Natural killer cell (primary cell): ENCODE measurements around the gene ALS2. TPM values are rescaled to one million over a fixed set of nuclear protein-coding genes. Genes with fewer than 3 reads are reported as not detected.
A peak's percentile ranks its signal among the peaks of the same experiment; 100 is the strongest.

ENCODE experiments used
- ATAC-seq, 3 donors: fragments of 150-1000 bp in 2 of 3; fragments of 200-7000 bp in 1 of 3; cut with Tn5 transposase; 1 replicate in 1 of 3; 2 replicates in 2 of 3; pipeline ENCODE4 v1.10.0; 2021; ENCODE audit warnings: mild to moderate bottlenecking in 2 of 3, moderate library complexity in 2 of 3
- DNase-seq, 2 donors: peaks; one replicate each; pipeline versions ENCODE4 v3.0.0 to v3.0.0-alpha.2; 2013 to 2021; ENCODE audit warnings: mixed read lengths in 1 of 2
- H3K27ac ChIP-seq: one replicate; pipeline ENCODE4 v1.5.1; 2013; ENCODE audit warnings: mild to moderate bottlenecking, low read length
- H3K27me3 ChIP-seq: one replicate; pipeline ENCODE4 v1.6.1; 2013; ENCODE audit warnings: low read length; ENCODE audit not compliant: control insufficient read depth, insufficient read depth
- H3K36me3 ChIP-seq: one replicate; pipeline ENCODE4 v1.6.1; 2013; ENCODE audit warnings: low read length; ENCODE audit not compliant: control insufficient read depth, insufficient read depth
- H3K4me1 ChIP-seq: one replicate; pipeline ENCODE4 v1.6.1; 2013; ENCODE audit warnings: low read length; ENCODE audit not compliant: control insufficient read depth, insufficient read depth
- H3K4me3 ChIP-seq: one replicate; pipeline ENCODE4 v1.5.1; 2013; ENCODE audit warnings: low read length
- H3K9me3 ChIP-seq: one replicate; pipeline ENCODE4 v1.6.1; 2013; ENCODE audit warnings: low read length; ENCODE audit not compliant: control insufficient read depth, insufficient read depth
- H3K27ac Mint-ChIP-seq, 2 donors: one replicate each; pipeline ENCODE4 v1.8.0; 2022; ENCODE audit warnings: mild to moderate bottlenecking in 2 of 2, mixed read lengths in 2 of 2, moderate library complexity in 1 of 2
- H3K27me3 Mint-ChIP-seq, 2 donors: one replicate each; pipeline ENCODE4 v1.8.0; 2022; ENCODE audit warnings: low read depth in 2 of 2, mixed read lengths in 2 of 2
- H3K36me3 Mint-ChIP-seq: one replicate; pipeline ENCODE4 v1.8.0; 2022; ENCODE audit warnings: mixed read lengths
- H3K4me1 Mint-ChIP-seq, 2 donors: one replicate each; pipeline ENCODE4 v1.8.0; 2022; ENCODE audit warnings: mixed read lengths in 2 of 2
- H3K4me3 Mint-ChIP-seq: one replicate; pipeline ENCODE4 v1.8.0; 2022; ENCODE audit warnings: mild to moderate bottlenecking, moderate library complexity, mixed read lengths
- H3K9me3 Mint-ChIP-seq, 2 donors: one replicate each; pipeline ENCODE4 v1.8.0; 2022; ENCODE audit warnings: mixed read lengths in 2 of 2
- WGBS: methylation state at CpG from one replicate; pipeline ENCODE4 v1.1.7; 2013; ENCODE audit warnings: missing lambda C conversion rate; ENCODE audit not compliant: insufficient coverage; 5-methylcytosine and 5-hydroxymethylcytosine counted together
- intact Hi-C: fragments of 100-400 bp; cut with micrococcal nuclease; formaldehyde crosslinking; loops from one replicate; pipeline ENCODE4 v1.14.2; 2022
- total RNA-seq, 4 donors: library from RNA; stranded (reverse); fragments of 120-200 nt in 1 of 4; gene quantifications; one replicate each; pipeline versions ENCODE4 v1.2.3 to v1.2.4, GENCODE V29; 2013 to 2022
- TF ChIP-seq, protein P1 (sequence below): fragments of 200-600 bp; IDR thresholded peaks from one replicate; pipeline ENCODE4 v1.8.0; 2022; ENCODE audit warnings: antibody characterized with exemption

ALS2 gene
- total RNA-seq, 3 donors from 2014 or later (not counting 1 experiment from before 2014, with no cell fraction given): 15.0 to 28.6 (median 19.1) TPM

GRCh38 chr2:201664334-201664733 lies 116.4 kb downstream of the ALS2 start:
- intact Hi-C loops: no loop called here
- TF ChIP-seq, protein P1, sequence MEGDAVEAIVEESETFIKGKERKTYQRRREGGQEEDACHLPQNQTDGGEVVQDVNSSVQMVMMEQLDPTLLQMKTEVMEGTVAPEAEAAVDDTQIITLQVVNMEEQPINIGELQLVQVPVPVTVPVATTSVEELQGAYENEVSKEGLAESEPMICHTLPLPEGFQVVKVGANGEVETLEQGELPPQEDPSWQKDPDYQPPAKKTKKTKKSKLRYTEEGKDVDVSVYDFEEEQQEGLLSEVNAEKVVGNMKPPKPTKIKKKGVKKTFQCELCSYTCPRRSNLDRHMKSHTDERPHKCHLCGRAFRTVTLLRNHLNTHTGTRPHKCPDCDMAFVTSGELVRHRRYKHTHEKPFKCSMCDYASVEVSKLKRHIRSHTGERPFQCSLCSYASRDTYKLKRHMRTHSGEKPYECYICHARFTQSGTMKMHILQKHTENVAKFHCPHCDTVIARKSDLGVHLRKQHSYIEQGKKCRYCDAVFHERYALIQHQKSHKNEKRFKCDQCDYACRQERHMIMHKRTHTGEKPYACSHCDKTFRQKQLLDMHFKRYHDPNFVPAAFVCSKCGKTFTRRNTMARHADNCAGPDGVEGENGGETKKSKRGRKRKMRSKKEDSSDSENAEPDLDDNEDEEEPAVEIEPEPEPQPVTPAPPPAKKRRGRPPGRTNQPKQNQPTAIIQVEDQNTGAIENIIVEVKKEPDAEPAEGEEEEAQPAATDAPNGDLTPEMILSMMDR: no peak
- Mint-ChIP-seq H3K9me3 (no peaks in the 10 kb centered on the region), H3K4me1 (peaks cover 0 to 4% of the 10 kb centered on the region in 2 donors), H3K27me3 (peaks cover 0 to 3% of the 10 kb centered on the region in 2 donors), H3K27ac (no peak overlapping the region), H3K36me3 (no peaks in the 10 kb centered on the region), H3K4me3 (no peak overlapping the region)
- ATAC-seq (no peak), DNase-seq (no peak)
- 87% methylated on average over 7 of the region's 8 CpGs for WGBS
- no peaks in the 10 kb centered on the region for H3K4me1 ChIP-seq
- H3K36me3 ChIP-seq: no peaks in the 10 kb centered on the region
- no peaks in the 10 kb centered on the region for H3K27me3 ChIP-seq
- H3K4me3 ChIP-seq: no peak overlapping the region
- no peaks in the 10 kb centered on the region for H3K9me3 ChIP-seq
- no peak overlapping the region for H3K27ac ChIP-seq

DNA sequence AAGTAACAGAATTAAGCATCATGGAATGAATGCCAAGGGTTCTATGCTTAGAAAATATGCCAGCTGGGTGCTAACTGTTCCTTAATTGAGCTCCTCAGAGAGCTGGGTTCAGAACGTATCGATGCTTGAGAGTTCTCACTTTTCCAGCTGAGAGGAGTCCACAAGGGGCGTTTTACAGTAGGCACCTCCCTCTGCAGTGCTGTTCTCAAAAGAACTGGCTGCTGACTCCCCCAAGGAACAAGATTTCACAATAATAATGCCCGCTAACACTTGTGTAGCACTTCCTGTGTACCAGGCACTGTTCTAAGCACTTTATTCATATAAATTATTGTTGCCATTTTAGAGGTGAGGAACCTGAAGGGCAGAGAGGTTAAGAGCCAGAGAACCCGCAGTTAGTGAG lies 119.4 kb downstream of the ALS2 start:
- Mint-ChIP-seq H3K4me1 (peaks cover 5 to 6% of the 10 kb centered on the region in 2 donors), H3K36me3 (no peaks in the 10 kb centered on the region), H3K4me3 (no peak overlapping the region), H3K27me3 (peaks cover 6 to 8% of the 10 kb centered on the region in 2 donors), H3K9me3 (no peaks in the 10 kb centered on the region), H3K27ac (no peak overlapping the region)
- H3K27ac ChIP-seq: no peak overlapping the region
- H3K4me3 ChIP-seq: no peak overlapping the region
- ATAC-seq (no peak), DNase-seq (no peak)
- H3K4me1 ChIP-seq: peaks cover 6% of the 10 kb centered on the region
- no peaks in the 10 kb centered on the region for H3K27me3 ChIP-seq
- 58% methylated on average over 4 of the region's 5 CpGs for WGBS
- no peaks in the 10 kb centered on the region for H3K9me3 ChIP-seq
- no peaks in the 10 kb centered on the region for H3K36me3 ChIP-seq
- intact Hi-C loops: no loop called here
- TF ChIP-seq, protein P1: no peak

DNA sequence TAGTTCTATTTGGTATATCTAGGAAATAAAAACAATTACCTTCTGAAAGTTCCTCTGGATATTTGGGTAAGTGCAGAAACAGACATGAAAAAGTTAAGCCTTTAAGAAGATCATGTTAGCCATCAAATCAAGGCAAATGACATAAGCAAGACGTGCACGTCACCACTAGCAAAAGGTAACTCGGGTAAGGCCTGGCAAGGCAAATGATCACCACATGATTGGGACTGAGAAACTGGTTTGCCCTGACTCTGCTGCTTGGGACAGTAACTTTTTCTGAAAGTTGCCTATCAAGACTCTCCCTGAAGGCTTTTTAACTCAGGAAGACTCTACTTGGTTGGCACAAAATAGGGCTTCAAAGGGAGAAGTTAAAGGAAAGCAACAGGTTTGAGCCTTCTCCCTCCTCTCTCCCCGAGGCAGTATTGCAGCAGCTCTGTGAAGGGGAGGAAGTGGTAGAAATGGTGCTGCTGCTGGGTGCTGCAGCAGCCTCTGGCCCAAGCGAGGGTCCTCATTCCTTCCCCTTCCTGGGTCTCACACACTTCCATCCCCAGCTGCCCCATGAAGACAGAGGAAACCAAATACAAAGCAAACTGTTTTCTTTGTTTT lies 120.3 kb downstream of the ALS2 start:
- H3K36me3 Mint-ChIP-seq: no peaks in the 10 kb centered on the region
- H3K27me3 Mint-ChIP-seq: peaks cover 6 to 8% of the 10 kb centered on the region in 2 donors
- Histone ChIP-seq H3K36me3 (no peaks in the 10 kb centered on the region), H3K9me3 (no peaks in the 10 kb centered on the region), H3K27ac (no peak overlapping the region), H3K4me1 (peaks cover 8% of the 10 kb centered on the region), H3K4me3 (no peak overlapping the region), H3K27me3 (no peaks in the 10 kb centered on the region)
- ATAC-seq (no peak), DNase-seq (peak in 1 of 2 donors; percentile 8)
- H3K4me3 Mint-ChIP-seq: no peak overlapping the region
- no peaks in the 10 kb centered on the region for H3K9me3 Mint-ChIP-seq
- intact Hi-C loops: no loop called here
- 61% methylated on average over 4 of the region's 5 CpGs for WGBS
- TF ChIP-seq, protein P1: no peak
- no peak overlapping the region for H3K27ac Mint-ChIP-seq
- peaks cover 11 to 13% of the 10 kb centered on the region in 2 donors for H3K4me1 Mint-ChIP-seq

GRCh38 chr2:201656740-201657139 lies 124.0 kb downstream of the ALS2 start:
- Histone ChIP-seq H3K4me3 (no peak overlapping the region), H3K36me3 (no peaks in the 10 kb centered on the region), H3K27me3 (no peaks in the 10 kb centered on the region), H3K4me1 (peaks cover 11% of the 10 kb centered on the region), H3K9me3 (no peaks in the 10 kb centered on the region), H3K27ac (no peak overlapping the region)
- H3K27ac Mint-ChIP-seq: peak overlapping the region; percentile 39 to 64
- H3K27me3 Mint-ChIP-seq: peaks cover 10 to 23% of the 10 kb centered on the region in 2 donors
- WGBS: 87% methylated on average over 5 of the region's 5 CpGs
- H3K4me3 Mint-ChIP-seq: no peak overlapping the region
- ATAC-seq (no peak), DNase-seq (no peak)
- intact Hi-C loops: no loop called here
- H3K4me1 Mint-ChIP-seq: peaks cover 11 to 13% of the 10 kb centered on the region in 2 donors
- H3K36me3 Mint-ChIP-seq: no peaks in the 10 kb centered on the region
- H3K9me3 Mint-ChIP-seq: no peaks in the 10 kb centered on the region
- TF ChIP-seq, protein P1: no peak
